ENCODE data around the gene KCNJ2.

KCNJ2 gene

GRCh38 chr17:70168977-70169708 is at the start of gene KCNJ2:
Gene KCNJ2 (plus strand): TSS chr17:70169532. CDS start chr17:70175040, 5,508 bp downstream.
- H3K4me3 ChIP-seq (replicated peaks; ENCODE audit: low read depth, low read length): peak within 1 kb of the TSS; percentile 54
- no peak for TF ChIP-seq CTCF (IDR thresholded peaks at IDR 0.05; ENCODE audit: low read depth, low read length, missing control alignments)
- no peak for DNase-seq (ENCODE audit: extremely low read depth, low read depth)

DNA sequence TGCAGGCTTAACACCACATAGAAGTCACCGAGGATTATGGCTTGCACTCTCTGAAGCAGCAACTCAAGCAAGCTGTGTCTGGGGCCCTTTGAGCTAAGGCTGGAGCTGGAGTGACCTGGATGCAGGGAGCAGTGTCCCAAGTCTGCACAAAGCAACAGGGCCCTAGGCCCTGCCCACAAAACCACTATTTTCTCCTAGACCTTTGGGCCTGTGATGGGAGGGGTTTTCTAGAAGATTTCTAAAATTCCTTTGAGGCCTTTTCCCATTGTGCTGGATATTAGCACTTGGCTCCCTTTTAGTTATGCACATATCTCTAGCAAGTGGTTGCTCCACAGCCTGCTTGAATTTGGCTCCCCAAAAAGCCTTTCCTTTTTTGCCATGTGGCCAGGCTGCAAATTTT is 49.8 kb upstream of the KCNJ2 start:
- no peak for TF ChIP-seq CTCF (IDR thresholded peaks at IDR 0.05; ENCODE audit: low read depth, low read length, missing control alignments)
- DNase-seq (ENCODE audit: extremely low read depth, low read depth): no peak
- no peak overlapping the region for H3K4me3 ChIP-seq (replicated peaks; ENCODE audit: low read depth, low read length)

DNA sequence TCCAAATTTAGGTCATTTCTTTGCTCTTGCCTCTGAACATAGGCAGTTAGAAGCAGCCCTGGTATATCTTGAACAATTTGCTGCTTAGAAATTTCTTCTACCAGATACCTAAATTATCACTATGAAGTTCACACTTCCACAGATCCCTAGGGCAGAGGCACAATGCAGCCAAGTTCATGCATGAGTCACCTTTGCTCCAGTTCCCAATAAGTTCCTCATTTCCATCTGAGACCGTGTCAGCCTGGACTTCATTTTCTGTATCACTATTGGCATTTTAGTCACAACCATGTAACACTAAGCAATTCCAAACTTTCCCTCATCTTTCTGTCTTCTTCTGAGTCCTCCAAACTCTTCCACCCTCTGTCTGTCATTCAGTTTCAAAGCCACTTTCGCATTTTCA is 49.3 kb upstream of the KCNJ2 start:
- no peak for DNase-seq (ENCODE audit: extremely low read depth, low read depth)
- no peak for TF ChIP-seq CTCF (IDR thresholded peaks at IDR 0.05; ENCODE audit: low read depth, low read length, missing control alignments)

DNA sequence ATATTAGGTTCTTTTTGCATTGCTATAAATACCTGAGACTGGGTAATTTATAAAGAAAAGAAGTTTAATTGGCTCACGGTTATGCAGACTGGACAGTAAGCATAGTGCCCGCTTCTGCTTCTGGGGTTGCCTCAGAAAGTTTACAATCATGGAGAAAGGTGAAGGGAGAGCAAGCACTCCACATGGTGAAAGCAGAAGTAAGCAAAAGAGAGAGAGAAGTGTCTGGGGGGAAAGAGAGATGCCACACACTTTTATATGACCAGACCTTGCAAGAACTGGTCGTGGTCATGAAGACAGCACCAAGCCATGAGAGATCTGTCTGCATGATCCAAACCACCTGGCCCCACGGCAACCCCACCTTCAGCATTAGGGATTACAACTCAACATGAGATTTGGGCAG is 48.9 kb upstream of the KCNJ2 start:
- H3K4me3 ChIP-seq (replicated peaks; ENCODE audit: low read depth, low read length): no peak overlapping the region
- TF ChIP-seq CTCF (IDR thresholded peaks at IDR 0.05; ENCODE audit: low read depth, low read length, missing control alignments): no peak
- DNase-seq (ENCODE audit: extremely low read depth, low read depth): no peak

More for the DNA sequence above, 49.3 kb upstream of the KCNJ2 start:
- H3K4me3 ChIP-seq (replicated peaks; ENCODE audit: low read depth, low read length): no peak overlapping the region

- no peak for DNase-seq (ENCODE audit: extremely low read depth, low read depth)
- no peak overlapping the region for H3K4me3 ChIP-seq (replicated peaks; ENCODE audit: low read depth, low read length)
- no peak for TF ChIP-seq CTCF (IDR thresholded peaks at IDR 0.05; ENCODE audit: low read depth, low read length, missing control alignments)
These were observed 48.2 kb upstream of the KCNJ2 start for GRCh38 chr17:70121126-70121525.

DNA sequence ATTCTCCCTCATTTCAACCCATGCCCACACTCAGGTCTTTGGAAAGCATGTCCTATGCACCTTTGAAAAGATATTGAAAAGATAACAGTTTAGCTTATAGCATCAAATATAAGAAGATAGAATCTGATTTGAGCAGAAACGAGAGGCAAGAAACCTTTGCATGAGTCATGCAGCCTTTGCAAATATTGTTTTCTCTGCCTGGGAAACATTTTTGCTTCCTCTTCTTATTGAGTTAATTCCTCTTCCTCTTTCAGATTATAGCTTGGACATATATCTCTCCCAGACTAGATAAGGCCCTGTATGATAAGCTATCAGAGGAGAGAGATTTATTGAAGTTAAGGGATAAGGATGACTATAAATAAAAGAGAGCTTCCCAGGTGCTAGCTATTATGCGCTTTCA is 46.1 kb upstream of the KCNJ2 start:
- no peak for DNase-seq (ENCODE audit: extremely low read depth, low read depth)
- no peak for TF ChIP-seq CTCF (IDR thresholded peaks at IDR 0.05; ENCODE audit: low read depth, low read length, missing control alignments)
- no peak overlapping the region for H3K4me3 ChIP-seq (replicated peaks; ENCODE audit: low read depth, low read length)

DNA sequence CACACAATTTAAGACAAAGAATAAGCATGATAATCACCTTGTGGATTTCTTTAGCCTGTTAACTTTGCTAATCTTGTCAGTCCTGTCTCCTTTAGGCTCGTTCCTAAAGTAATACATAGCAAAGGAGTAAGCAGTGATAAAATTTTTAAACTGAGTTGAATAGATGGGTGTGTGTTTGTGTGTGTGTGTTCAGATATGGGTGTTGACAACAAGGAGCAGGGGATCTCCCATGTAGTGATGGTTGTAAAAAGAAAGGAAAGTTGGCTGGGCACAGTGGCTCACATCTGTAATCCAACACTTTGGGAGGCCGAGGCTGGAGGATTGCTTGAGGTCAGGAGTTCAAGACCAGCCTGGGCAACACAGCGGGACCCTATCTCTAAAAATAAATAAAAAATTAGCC is 44.6 kb upstream of the KCNJ2 start:
- H3K4me3 ChIP-seq (replicated peaks; ENCODE audit: low read depth, low read length): no peak overlapping the region
- no peak for DNase-seq (ENCODE audit: extremely low read depth, low read depth)
- TF ChIP-seq CTCF (IDR thresholded peaks at IDR 0.05; ENCODE audit: low read depth, low read length, missing control alignments): no peak

Data from HFF-Myc (cell line).